ENCODE results near the gene PEX14. TPM values are rescaled to one million over a fixed set of nuclear protein-coding genes. Genes with fewer than 3 reads are reported as not detected.
A peak's percentile ranks its signal among the peaks of the same experiment; 100 is the strongest.

Gene PEX14
- total and polyA plus RNA-seq, 9 of the 15 experiments (the other 6 are each of a cell fraction or from before 2014, with no cell fraction given), result 2.6 to 45.7 (median 22.7) TPM

- TF ChIP-seq USF1 (CRISPR knock-in tag; IDR thresholded peaks at IDR 0.05), result no peak; the same call in 1 of the 2 replicates
- TF ChIP-seq HEY1 (CRISPR knock-in tag; IDR thresholded peaks at IDR 0.05; ENCODE audit: borderline replicate concordance), result no peak
- no peak for TF ChIP-seq XRCC3 (IDR thresholded peaks at IDR 0.05)
- TF ChIP-seq CBX5 (IDR thresholded peaks at IDR 0.05; ENCODE audit: borderline replicate concordance, low read depth), result no peak
- no peak for TF ChIP-seq CEBPG (CRISPR knock-in tag; IDR thresholded peaks at IDR 0.05)
- no peak for TF ChIP-seq CEBPG (tag; conservative IDR thresholded peaks at IDR 0.05 in 1 of 2, IDR thresholded peaks at IDR 0.05 in 1 of 2)
- no peak for TF ChIP-seq PTTG1 (tag; IDR thresholded peaks at IDR 0.05; ENCODE audit: low read depth)
- TF ChIP-seq ARID3B (CRISPR knock-in tag; IDR thresholded peaks at IDR 0.05; ENCODE audit: borderline replicate concordance), result peak; percentile 27; the same call in 1 of the 2 replicates
- TF ChIP-seq TRIM25 (IDR thresholded peaks at IDR 0.05; ENCODE audit: borderline replicate concordance), result no peak
- no peak for TF ChIP-seq MTF1 (CRISPR knock-in tag; IDR thresholded peaks at IDR 0.05; ENCODE audit: borderline replicate concordance)
- peak; percentile 64; the same call in 1 of the 2 replicates for TF ChIP-seq ZNF165 (CRISPR knock-in tag; IDR thresholded peaks at IDR 0.05; ENCODE audit: borderline replicate concordance)
- no peak for TF ChIP-seq NR2F6 (CRISPR knock-in tag; IDR thresholded peaks at IDR 0.05)
- peak; percentile 31; the same call in 1 of the 2 replicates for TF ChIP-seq DPF2 (IDR thresholded peaks at IDR 0.05)
- peak; percentile 72 for TF ChIP-seq CREB3L1 (IDR thresholded peaks at IDR 0.05; ENCODE audit: borderline replicate concordance, low read depth)
- TF ChIP-seq PTBP1 (IDR thresholded peaks at IDR 0.05; ENCODE audit: low read depth, low read length), result no peak
- no peak; the same call in 1 of the 2 replicates for TF ChIP-seq TFE3 (CRISPR knock-in tag; IDR thresholded peaks at IDR 0.05)
- TF ChIP-seq NR1H2 (CRISPR knock-in tag; IDR thresholded peaks at IDR 0.05), result peak; percentile 84
- TF ChIP-seq LARP7 (IDR thresholded peaks at IDR 0.05), result no peak
- no peak for TF ChIP-seq SRSF7 (optimal IDR thresholded peaks at IDR 0.05; ENCODE audit: low read depth, low read length)
- TF ChIP-seq RAD51 (IDR thresholded peaks at IDR 0.05; ENCODE audit: borderline replicate concordance, low read depth), result no peak
- TF ChIP-seq HDAC1 (IDR thresholded peaks at IDR 0.05), result peak in 1 of 2 experiments; percentile 97; a peak in 3 of 4 replicates
Measured at GRCh38 chr1:10430216-10431069, 44.3 kb upstream of the PEX14 start, which contains the start of gene CENPS (continued).
